Fibroblast of lung (primary cell): ENCODE measurements around the gene CRPPA.

Source experiments
- EZH2 ChIP-seq: IDR thresholded peaks from 2 replicates; pipeline ENCODE4 v1.5.1; 2012; ENCODE audit warnings: low read length, control low read depth, mild to moderate bottlenecking; ENCODE audit errors: missing control alignments
- TF ChIP-seq, protein P1 (sequence below), 2 donors: IDR thresholded peaks in 1 of 2; conservative IDR thresholded peaks in 1 of 2; 1 replicate in 1 of 2; 2 replicates in 1 of 2; pipeline ENCODE4 v1.5.1; 2011 to 2012; ENCODE audit warnings: low read length in 2 of 2, control low read depth in 1 of 2, inconsistent platforms in 1 of 2, low read depth in 1 of 2, mild to moderate bottlenecking in 1 of 2

- TF ChIP-seq, protein P1, sequence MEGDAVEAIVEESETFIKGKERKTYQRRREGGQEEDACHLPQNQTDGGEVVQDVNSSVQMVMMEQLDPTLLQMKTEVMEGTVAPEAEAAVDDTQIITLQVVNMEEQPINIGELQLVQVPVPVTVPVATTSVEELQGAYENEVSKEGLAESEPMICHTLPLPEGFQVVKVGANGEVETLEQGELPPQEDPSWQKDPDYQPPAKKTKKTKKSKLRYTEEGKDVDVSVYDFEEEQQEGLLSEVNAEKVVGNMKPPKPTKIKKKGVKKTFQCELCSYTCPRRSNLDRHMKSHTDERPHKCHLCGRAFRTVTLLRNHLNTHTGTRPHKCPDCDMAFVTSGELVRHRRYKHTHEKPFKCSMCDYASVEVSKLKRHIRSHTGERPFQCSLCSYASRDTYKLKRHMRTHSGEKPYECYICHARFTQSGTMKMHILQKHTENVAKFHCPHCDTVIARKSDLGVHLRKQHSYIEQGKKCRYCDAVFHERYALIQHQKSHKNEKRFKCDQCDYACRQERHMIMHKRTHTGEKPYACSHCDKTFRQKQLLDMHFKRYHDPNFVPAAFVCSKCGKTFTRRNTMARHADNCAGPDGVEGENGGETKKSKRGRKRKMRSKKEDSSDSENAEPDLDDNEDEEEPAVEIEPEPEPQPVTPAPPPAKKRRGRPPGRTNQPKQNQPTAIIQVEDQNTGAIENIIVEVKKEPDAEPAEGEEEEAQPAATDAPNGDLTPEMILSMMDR (conservative IDR thresholded peaks at IDR 0.05 in 1 of 2, IDR thresholded peaks at IDR 0.05 in 1 of 2; ENCODE audit: low read depth in 1 of 2, low read length in 2 of 2): no peak
- TF ChIP-seq EZH2: no peak
Observed at GRCh38 chr7:16404636-16405035, 16.7 kb downstream of the CRPPA start.
